IMR-90 (cell line): Measurements from ENCODE around the gene MROH2A. TPM values are rescaled to one million over a fixed set of nuclear protein-coding genes. Genes with fewer than 3 reads are reported as not detected.

Experiments
- ATAC-seq: fragments of 200-7000 bp; cut with Tn5 transposase; 2 replicates; pipeline ENCODE4 v1.9.1; 2020; ENCODE audit warnings: low read depth, mild to moderate bottlenecking, moderate library complexity
- BruUV-seq: library from RNA; stranded (reverse); fragments of 400-500 nt; replicated peaks from 2 replicates; lab custom pipeline; 2021; lab: Mats Ljungman, UMichigan
- CTCF ChIA-PET: fragments of 300-600 bp; formaldehyde crosslinking; extraction: SDS; loops from one replicate; lab custom pipeline; 2021; ENCODE audit warnings: antibody characterized with exemption; lab: Yijun Ruan, JAX
- POLR2A ChIA-PET: fragments of 300-600 bp; sonication (Branson Sonifier 250); formaldehyde crosslinking; loops from one replicate; lab custom pipeline; 2022; ENCODE audit warnings: antibody characterized with exemption; ENCODE audit not compliant: unreplicated experiment; lab: Charles Lee
- DNase-seq: peaks from one replicate; pipeline ENCODE4 v3.0.0; 2013
- H2AFZ ChIP-seq: replicated peaks from 2 replicates; pipeline ENCODE3; 2013; ENCODE audit warnings: low read length, mild to moderate bottlenecking; ENCODE audit not compliant: poor library complexity
- H2AK5ac ChIP-seq: 2 replicates; pipeline ENCODE4 v1.6.1; 2013; ENCODE audit warnings: low read depth, low read length, inconsistent platforms
- H2AK9ac ChIP-seq: replicated peaks from 2 replicates; pipeline ENCODE3; 2013; ENCODE audit warnings: mild to moderate bottlenecking, low read depth, low read length, moderate library complexity; ENCODE audit not compliant: poor library complexity
- H2BK120ac ChIP-seq: 2 replicates; pipeline ENCODE4 v1.6.1; 2013; ENCODE audit warnings: low read depth, low read length, inconsistent platforms
- H2BK15ac ChIP-seq: 3 replicates; pipeline ENCODE4 v1.6.1; 2013; ENCODE audit warnings: low read depth, low read length, inconsistent platforms
- H2BK20ac ChIP-seq: 2 replicates; pipeline ENCODE4 v1.6.1; 2013; ENCODE audit warnings: low read depth, mild to moderate bottlenecking, inconsistent platforms, low read length, moderate library complexity
- H2BK5ac ChIP-seq: 2 replicates; pipeline ENCODE4 v1.6.1; 2013; ENCODE audit warnings: mild to moderate bottlenecking, low read depth, low read length, inconsistent platforms; ENCODE audit not compliant: poor library complexity, severe bottlenecking
- H3K14ac ChIP-seq: replicated peaks from 2 replicates; pipeline ENCODE4 v1.6.1; 2013; ENCODE audit warnings: low read depth, low read length, inconsistent platforms
- H3K18ac ChIP-seq: 2 replicates; pipeline ENCODE4 v1.6.1; 2013; ENCODE audit warnings: low read depth, low read length, control low read depth
- H3K23ac ChIP-seq: 2 replicates; pipeline ENCODE4 v1.6.1; 2013; ENCODE audit warnings: low read depth, low read length, inconsistent platforms
- H3K27ac ChIP-seq: 2 replicates; pipeline ENCODE4 v1.5.1; 2013; ENCODE audit warnings: mild to moderate bottlenecking, control low read depth, low read length; ENCODE audit not compliant: insufficient read depth
- H3K27me3 ChIP-seq: 2 replicates; pipeline ENCODE4 v1.6.1; 2013; ENCODE audit warnings: low read length; ENCODE audit not compliant: control insufficient read depth, insufficient read depth
- H3K36me3 ChIP-seq: 2 replicates; pipeline ENCODE4 v1.6.1; 2013; ENCODE audit warnings: low read length, mixed read lengths; ENCODE audit not compliant: control insufficient read depth, insufficient read depth
- H3K4ac ChIP-seq: 2 replicates; pipeline ENCODE4 v1.6.1; 2013; ENCODE audit warnings: low read depth, low read length, inconsistent platforms
- H3K4me1 ChIP-seq: 2 replicates; pipeline ENCODE4 v1.6.1; 2013; ENCODE audit warnings: low read length, mixed read lengths; ENCODE audit not compliant: control insufficient read depth, insufficient read depth
- H3K4me2 ChIP-seq: 2 replicates; pipeline ENCODE4 v1.6.1; 2013; ENCODE audit warnings: low read depth, mild to moderate bottlenecking, control low read depth, low read length, moderate library complexity
- H3K4me3 ChIP-seq: 2 replicates; pipeline ENCODE4 v1.5.1; 2013; ENCODE audit warnings: low read depth, mild to moderate bottlenecking, control low read depth, low read length, moderate library complexity; ENCODE audit not compliant: insufficient read depth
- H3K56ac ChIP-seq: 2 replicates; pipeline ENCODE4 v1.6.1; 2013; ENCODE audit warnings: low read length, inconsistent platforms; ENCODE audit not compliant: insufficient read depth; ENCODE audit errors: extremely low read depth
- H3K79me1 ChIP-seq, 2 experiments: 2 replicates each; pipeline ENCODE4 v1.6.1; 2013; ENCODE audit warnings: low read length in 2 of 2, inconsistent platforms in 1 of 2, low read depth in 1 of 2
- H3K9ac ChIP-seq: 2 replicates; pipeline ENCODE4 v1.6.1; 2013; ENCODE audit warnings: low read depth, low read length, control low read depth
- H3K9me1 ChIP-seq: 2 replicates; pipeline ENCODE4 v1.6.1; 2013; ENCODE audit warnings: low read length, inconsistent platforms; ENCODE audit not compliant: insufficient read depth
- H3K9me3 ChIP-seq: 2 replicates; pipeline ENCODE4 v1.6.1; 2013; ENCODE audit warnings: low read length; ENCODE audit not compliant: control insufficient read depth, insufficient read depth
- H4K20me1 ChIP-seq: 2 replicates; pipeline ENCODE4 v1.6.1; 2013; ENCODE audit warnings: low read length, inconsistent platforms; ENCODE audit not compliant: insufficient read depth
- H4K5ac ChIP-seq: 2 replicates; pipeline ENCODE4 v1.6.1; 2013; ENCODE audit warnings: mild to moderate bottlenecking, low read depth, low read length, control low read depth
- H4K8ac ChIP-seq, 2 experiments: 2 replicates each; pipeline ENCODE4 v1.6.1; 2013; ENCODE audit warnings: low read depth in 2 of 2, low read length in 2 of 2, control low read depth in 1 of 2, inconsistent platforms in 1 of 2
- H4K91ac ChIP-seq: 2 replicates; pipeline ENCODE4 v1.6.1; 2013; ENCODE audit warnings: low read depth, low read length, inconsistent platforms; ENCODE audit not compliant: insufficient read depth
- MAFK ChIP-seq: IDR thresholded peaks from 2 replicates; pipeline ENCODE4 v1.6.1; 2012; ENCODE audit warnings: low read depth, low read length, improper control_type of control experiment
- USF2 ChIP-seq: fragments of 150-350 bp; IDR thresholded peaks from 2 replicates; pipeline ENCODE4 v1.6.1; 2017; ENCODE audit warnings: mild to moderate bottlenecking, antibody characterized with exemption, low read length, low read depth
- whole genome bisulfite sequencing, 2 experiments: methylation state at CpG; one replicate each; pipeline versions ENCODE4 v1.1.5 to v1.1.7; 2013; ENCODE audit warnings: missing lambda C conversion rate in 2 of 2; ENCODE audit not compliant: insufficient read length in 1 of 2; ENCODE audit errors: extremely low coverage in 2 of 2; 5-methylcytosine and 5-hydroxymethylcytosine counted together
- dilution Hi-C: fragments of 300-500 bp; cut with HindIII; formaldehyde crosslinking; loops from one replicate; pipeline ENCODE4 v1.14.3; 2018; ENCODE audit warnings: low sequenced_read_pairs; ENCODE audit not compliant: unreplicated experiment
- in situ Hi-C: fragments of 300-500 bp; cut with MboI; formaldehyde crosslinking; loops from 3 replicates; pipeline ENCODE4 v1.14.3; 2019; ENCODE audit warnings: low sequenced_read_pairs, inconsistent platforms, mixed read lengths
- intact Hi-C: fragments of 100-400 bp; cut with micrococcal nuclease; formaldehyde crosslinking; loops from 2 replicates; pipeline ENCODE4 v1.10.0; 2022
- polyA plus RNA-seq, 3 experiments: library from polyadenylated mRNA; depleted of rRNA; stranded (reverse); fragments of >200 nt; gene quantifications; 2 replicates each; pipeline ENCODE4 v1.2.3, GENCODE V29; 2012; ENCODE audit warnings: low replicate concordance in 1 of 3
- total RNA-seq: library from RNA; depleted of rRNA; stranded (reverse); fragments of >200 nt; gene quantifications from 2 replicates; pipeline ENCODE4 v1.2.3, GENCODE V29; 2012

Gene MROH2A
- total and polyA plus RNA-seq, 2 of the 4 experiments (the other 2 are of a cell fraction): not detected

- H3K27me3 ChIP-seq: peaks cover 8% of the 10 kb centered on the region
- in situ Hi-C loops (no loop called here), intact Hi-C loops (no loop called here), dilution Hi-C loops (no loop called here)
- H2AK5ac ChIP-seq: no peak overlapping the region
- no peaks in the 10 kb centered on the region for H3K9me3 ChIP-seq
- H2BK15ac ChIP-seq: no peak overlapping the region
- H2BK120ac ChIP-seq: no peak overlapping the region
- CTCF ChIA-PET: no interaction called here
- BruUV-seq: no TSS peak
- H3K4me3 ChIP-seq: no peak overlapping the region
- H3K9ac ChIP-seq: no peak overlapping the region
- WGBS, 2 experiments: 65% methylated on average over 6 of the region's 7 CpGs; no CpG with 5 or more reads in 1 of the 2 experiments
- no peak overlapping the region for H4K8ac ChIP-seq
- H3K23ac ChIP-seq: no peak overlapping the region
- DNase-seq (no peak), ATAC-seq (no peak)
- H3K9me1 ChIP-seq: no peaks in the 10 kb centered on the region
- no peak overlapping the region for H2AK9ac ChIP-seq
- no peaks in the 10 kb centered on the region for H3K36me3 ChIP-seq
- no peaks in the 10 kb centered on the region for H3K4me1 ChIP-seq
- no peak overlapping the region for H2BK5ac ChIP-seq
- no peak overlapping the region for H3K27ac ChIP-seq
- no peak overlapping the region for H3K4me2 ChIP-seq
- H3K4ac ChIP-seq: no peak overlapping the region
- H3K79me1 ChIP-seq: no peaks in the 10 kb centered on the region
- H3K56ac ChIP-seq: no peak overlapping the region
- no peak overlapping the region for H4K5ac ChIP-seq
- no peaks in the 10 kb centered on the region for H4K20me1 ChIP-seq
- H3K14ac ChIP-seq: no peak overlapping the region
- H2AFZ ChIP-seq: no peak overlapping the region
- H4K91ac ChIP-seq: no peak overlapping the region
- TF ChIP-seq USF2 (no peak), MAFK (no peak)
- no peak overlapping the region for H3K18ac ChIP-seq
- POLR2A ChIA-PET: no interaction called here
- no peak overlapping the region for H2BK20ac ChIP-seq
Observed at GRCh38 chr2:233792720-233793119, 14.6 kb downstream of the MROH2A start.
